HEK293 (cell line): ENCODE measurements around the gene ZDHHC8.

Experiments used
- CTCF ChIA-PET: fragments of 350-600 bp; formaldehyde crosslinking; extraction: SDS; loops from one replicate; lab custom pipeline; 2021; ENCODE audit warnings: antibody characterized with exemption; lab: Yijun Ruan, JAX
- POLR2A ChIA-PET: fragments of 300-600 bp; formaldehyde crosslinking; extraction: SDS; loops from one replicate; lab custom pipeline; 2020; ENCODE audit warnings: antibody characterized with exemption, inconsistent platforms; lab: Yijun Ruan, JAX
- H3K27ac ChIP-seq: fragments of 200-500 bp; sonication (Bioruptor generic); 2 replicates; pipeline ENCODE4 v1.5.1; 2014; ENCODE audit warnings: low read depth, low read length, control low read depth, inconsistent platforms; ENCODE audit errors: extremely low read depth
- H3K36me3 ChIP-seq, 2 experiments: fragments of 200-500 bp in 1 of 2; sonication (Bioruptor generic) in 1 of 2; 1 replicate in 1 of 2; 2 replicates in 1 of 2; pipeline ENCODE4 v1.5.1; 2014 to 2017; ENCODE audit warnings: inconsistent platforms in 2 of 2, low read length in 2 of 2; ENCODE audit not compliant: control insufficient read depth in 2 of 2, insufficient read depth in 1 of 2
- H3K4me1 ChIP-seq: fragments of 200-500 bp; sonication (Bioruptor generic); 2 replicates; pipeline ENCODE4 v1.5.1; 2014; ENCODE audit warnings: mild to moderate bottlenecking, low read length, inconsistent platforms; ENCODE audit not compliant: control insufficient read depth, insufficient read depth
- H3K4me3 ChIP-seq: 2 replicates; pipeline ENCODE4 v1.5.1; 2011; ENCODE audit warnings: low read depth, mild to moderate bottlenecking, control low read depth, low read length, moderate library complexity
- H3K9me3 ChIP-seq: fragments of 200-500 bp; sonication (Bioruptor generic); 2 replicates; pipeline ENCODE4 v1.5.1; 2014; ENCODE audit warnings: low read depth, low read length, inconsistent platforms; ENCODE audit not compliant: control insufficient read depth, insufficient read depth
- ATF2 ChIP-seq: fragments of 450-650 bp; formaldehyde crosslinking; IDR thresholded peaks from 2 replicates; pipeline ENCODE4 v1.5.1; 2016; ENCODE audit warnings: missing biosample characterization, missing genetic modification characterization, low read depth
- GLI4 ChIP-seq: fragments of 450-650 bp; formaldehyde crosslinking; IDR thresholded peaks from 2 replicates; pipeline ENCODE4 v1.5.1; 2016; ENCODE audit warnings: missing biosample characterization, missing genetic modification characterization
- GLIS1 ChIP-seq: fragments of 450-650 bp; formaldehyde crosslinking; IDR thresholded peaks from 2 replicates; pipeline ENCODE4 v1.5.1; 2016; ENCODE audit warnings: missing biosample characterization, missing genetic modification characterization
- GLIS2 ChIP-seq: fragments of 450-650 bp; formaldehyde crosslinking; IDR thresholded peaks from 2 replicates; pipeline ENCODE4 v1.5.1; 2016; ENCODE audit warnings: missing biosample characterization, missing genetic modification characterization
- HOXD13 ChIP-seq: sonication (generic); formaldehyde crosslinking; IDR thresholded peaks from 2 replicates; pipeline ENCODE4 v1.8.0; 2022; ENCODE audit warnings: missing genetic modification reagents, borderline replicate concordance
- KLF1 ChIP-seq: fragments of 450-650 bp; formaldehyde crosslinking; IDR thresholded peaks from 2 replicates; pipeline ENCODE4 v1.5.1; 2016; ENCODE audit warnings: missing biosample characterization, missing genetic modification characterization
- KLF7 ChIP-seq: fragments of 450-650 bp; formaldehyde crosslinking; IDR thresholded peaks from 2 replicates; pipeline ENCODE4 v1.5.1; 2016; ENCODE audit warnings: missing biosample characterization, missing genetic modification characterization, borderline replicate concordance
- SP2 ChIP-seq: fragments of 450-650 bp; formaldehyde crosslinking; IDR thresholded peaks from 2 replicates; pipeline ENCODE4 v1.5.1; 2016; ENCODE audit warnings: missing biosample characterization, missing genetic modification characterization
- YY1 ChIP-seq: fragments of 450-650 bp; formaldehyde crosslinking; IDR thresholded peaks from 2 replicates; pipeline ENCODE4 v1.5.1; 2018; ENCODE audit warnings: missing biosample characterization, missing genetic modification characterization
- ZBTB17 ChIP-seq: fragments of 450-650 bp; formaldehyde crosslinking; IDR thresholded peaks from 2 replicates; pipeline ENCODE4 v1.5.1; 2016; ENCODE audit warnings: missing biosample characterization, missing genetic modification characterization
- ZBTB20 ChIP-seq: fragments of 450-650 bp; formaldehyde crosslinking; IDR thresholded peaks from 2 replicates; pipeline ENCODE4 v1.5.1; 2016; ENCODE audit warnings: missing biosample characterization, missing genetic modification characterization
- ZNF335 ChIP-seq: fragments of 450-650 bp; formaldehyde crosslinking; conservative IDR thresholded peaks from 2 replicates; pipeline ENCODE4 v1.5.1; 2016; ENCODE audit warnings: missing biosample characterization, missing genetic modification characterization
- ZNF341 ChIP-seq: fragments of 450-650 bp; formaldehyde crosslinking; IDR thresholded peaks from 2 replicates; pipeline ENCODE4; 2016; ENCODE audit warnings: low read depth, missing biosample characterization, missing genetic modification characterization
- ZNF488 ChIP-seq: fragments of 450-650 bp; formaldehyde crosslinking; IDR thresholded peaks from 2 replicates; pipeline ENCODE4 v1.5.1; 2016; ENCODE audit warnings: missing biosample characterization, missing genetic modification characterization
- ZNF521 ChIP-seq: fragments of 450-650 bp; formaldehyde crosslinking; IDR thresholded peaks from 2 replicates; pipeline ENCODE4 v1.5.1; 2017; ENCODE audit warnings: missing biosample characterization, mild to moderate bottlenecking, missing genetic modification characterization
- ZNF529 ChIP-seq: fragments of 450-650 bp; formaldehyde crosslinking; IDR thresholded peaks from 2 replicates; pipeline ENCODE4 v1.5.1; 2017; ENCODE audit warnings: missing genetic modification characterization, missing biosample characterization; ENCODE audit not compliant: insufficient replicate concordance
- ZNF548 ChIP-seq: fragments of 450-650 bp; formaldehyde crosslinking; IDR thresholded peaks from 2 replicates; pipeline ENCODE4 v1.5.1; 2016; ENCODE audit warnings: missing biosample characterization, missing genetic modification characterization
- ZNF596 ChIP-seq: fragments of 450-650 bp; IDR thresholded peaks from 2 replicates; pipeline ENCODE4 v1.5.0; 2018; ENCODE audit warnings: missing biosample characterization, mild to moderate bottlenecking, missing genetic modification characterization, moderate library complexity
- ZNF645 ChIP-seq: fragments of 450-650 bp; formaldehyde crosslinking; IDR thresholded peaks from 2 replicates; pipeline ENCODE4; 2016; ENCODE audit warnings: missing biosample characterization, missing genetic modification characterization
- ZNF837 ChIP-seq: fragments of 450-650 bp; formaldehyde crosslinking; IDR thresholded peaks from 2 replicates; pipeline ENCODE4 v1.5.1; 2016; ENCODE audit warnings: missing biosample characterization, missing genetic modification characterization
- ZNF843 ChIP-seq: fragments of 450-650 bp; formaldehyde crosslinking; IDR thresholded peaks from 2 replicates; pipeline ENCODE4 v1.5.1; 2016; ENCODE audit warnings: missing biosample characterization, missing genetic modification characterization
- ZSCAN4 ChIP-seq: fragments of 450-650 bp; formaldehyde crosslinking; IDR thresholded peaks from 2 replicates; pipeline ENCODE4 v1.5.1; 2017; ENCODE audit warnings: missing biosample characterization, missing genetic modification characterization
- ZSCAN5A ChIP-seq: fragments of 450-650 bp; formaldehyde crosslinking; IDR thresholded peaks from 2 replicates; pipeline ENCODE4 v1.5.1; 2016; ENCODE audit warnings: missing biosample characterization, missing genetic modification characterization

The ZDHHC8 gene

GRCh38 chr22:20135806-20136602 lies 4.4 kb downstream of the ZDHHC8 start:
- CTCF ChIA-PET: interaction anchor here (0.7 to 1.8 kb wide), 5 partner anchors 20 to 163 kb away, joined by 3 to 6 read pairs (median 3); no protein-coding TSS in a partner anchor
- Histone ChIP-seq H3K4me1 (peaks cover 5% of the 10 kb centered on the region), H3K9me3 (no peaks in the 10 kb centered on the region), H3K27ac (0 out of 2 replicates have a peak overlapping the region, but pooled peaks have one; percentile 16), H3K4me3 (no peak overlapping the region), H3K36me3 (peaks cover 0 to 41% of the 10 kb centered on the region in 2 experiments; a peak in 1 of 3 replicates)
- POLR2A ChIA-PET: interaction anchor here (1.0 to 1.3 kb wide), 2 partner anchors 12 to 19 kb away, joined by 3 read pairs; no protein-coding TSS in a partner anchor
- no peak for TF ChIP-seq ZBTB20 (tag by site-specific recombination)
- peak; percentile 80 for TF ChIP-seq KLF1
- TF ChIP-seq ZNF341 (tag by site-specific recombination): no peak
- TF ChIP-seq YY1: no peak
- TF ChIP-seq SP2: peak; percentile 36
- TF ChIP-seq GLIS1 (tag by site-specific recombination): peak; percentile 50
- no peak for TF ChIP-seq KLF7 (tag by site-specific recombination)
- TF ChIP-seq ZNF645 (tag by site-specific recombination): no peak
- TF ChIP-seq HOXD13 (CRISPR knock-in tag): no peak
- TF ChIP-seq GLIS2: peak; percentile 42; the same call in 1 of the 2 replicates

GRCh38 chr22:20136603-20136873 lies 4.9 kb downstream of the ZDHHC8 start:
- ChIA-PET POLR2A (interaction anchor here (1.0 to 1.3 kb wide), 2 partner anchors 11 to 19 kb away, joined by 3 read pairs; no protein-coding TSS in a partner anchor), CTCF (interaction anchor here (1.0 to 1.8 kb wide), 3 partner anchors 19 to 103 kb away, joined by 3 to 6 read pairs (median 3); no protein-coding TSS in a partner anchor)
- Histone ChIP-seq H3K36me3 (peaks cover 0 to 46% of the 10 kb centered on the region in 2 experiments; a peak in 1 of 3 replicates), H3K4me1 (peaks cover 5% of the 10 kb centered on the region), H3K4me3 (no peak overlapping the region), H3K27ac (no peak overlapping the region), H3K9me3 (no peaks in the 10 kb centered on the region)
- TF ChIP-seq ATF2 (tag by site-specific recombination) (no peak), ZNF529 (tag by site-specific recombination) (no peak), ZNF521 (no peak), ZNF548 (tag by site-specific recombination) (no peak), ZNF335 (no peak)

GRCh38 chr22:20137113-20137512 lies 5.5 kb downstream of the ZDHHC8 start:
- Histone ChIP-seq H3K4me3 (no peak overlapping the region), H3K4me1 (peaks cover 5% of the 10 kb centered on the region), H3K9me3 (no peaks in the 10 kb centered on the region), H3K27ac (no peak overlapping the region), H3K36me3 (peaks cover 0 to 52% of the 10 kb centered on the region in 2 experiments; a peak in 1 of 3 replicates)
- CTCF ChIA-PET: interaction anchor here (1.0 to 1.8 kb wide), 2 partner anchors 20 to 102 kb away, joined by 3 to 6 read pairs; no protein-coding TSS in a partner anchor
- POLR2A ChIA-PET: interaction anchor here (1.0 to 1.3 kb wide), 2 partner anchors 11 to 20 kb away, joined by 3 read pairs; no protein-coding TSS in a partner anchor
- TF ChIP-seq GLIS1 (tag by site-specific recombination): no peak
- no peak for TF ChIP-seq ZNF488 (tag by site-specific recombination)
- no peak for TF ChIP-seq ZNF596 (tag by site-specific recombination)
- no peak for TF ChIP-seq GLI4 (tag by site-specific recombination)
- TF ChIP-seq ZSCAN5A: no peak
- no peak for TF ChIP-seq ZBTB17 (tag by site-specific recombination)
- no peak for TF ChIP-seq ZSCAN4 (tag by site-specific recombination)
- no peak for TF ChIP-seq ZNF843
- TF ChIP-seq ZNF837 (tag by site-specific recombination): no peak
